ENCODE data around the gene DAGLA. TPM values are rescaled to one million over a fixed set of nuclear protein-coding genes. Genes with fewer than 3 reads are reported as not detected.

DAGLA gene
- polyA plus RNA-seq, 1 experiment = 2.5 TPM

DNA sequence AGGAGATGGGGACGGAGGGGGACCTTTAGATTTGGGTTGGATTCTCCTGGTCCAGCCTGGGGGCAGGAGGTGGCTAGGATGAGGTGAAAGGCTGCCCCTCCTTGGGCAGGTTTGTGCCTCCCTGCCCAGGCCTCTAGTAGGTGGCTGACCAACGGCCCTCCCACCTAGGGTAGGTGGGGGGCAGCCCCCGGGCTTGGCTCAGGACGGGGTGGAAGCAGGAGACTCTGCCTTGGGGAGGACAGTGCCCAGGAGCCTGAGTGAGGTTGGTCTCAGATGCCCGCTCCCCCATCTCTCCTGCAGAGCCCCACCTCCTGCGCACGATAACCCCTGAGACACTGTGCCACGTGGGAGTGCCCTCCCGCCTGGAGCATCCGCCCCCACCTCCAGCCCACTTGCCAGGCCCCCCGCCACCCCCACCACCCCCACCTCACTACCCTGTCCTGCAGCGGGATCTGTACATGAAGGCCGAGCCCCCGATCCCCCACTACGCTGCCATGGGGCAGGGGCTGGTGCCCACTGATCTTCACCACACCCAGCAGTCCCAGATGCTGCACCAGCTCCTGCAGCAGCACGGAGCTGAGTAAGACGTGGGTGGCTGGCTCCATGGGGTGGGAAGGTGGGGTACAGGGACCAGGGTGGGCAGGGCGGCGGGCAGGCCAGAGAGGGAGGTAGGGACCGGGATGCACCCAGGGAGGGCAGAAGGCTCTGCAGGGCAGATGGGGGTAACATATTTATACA is 89.9 kb downstream of the DAGLA start:
- no peaks in the 10 kb centered on the region for H3K27me3 ChIP-seq (ENCODE audit: control insufficient read depth, insufficient read depth, low read length)
- POLR2A ChIA-PET = no interaction called here
- CTCF ChIA-PET = interaction anchor here (0.7 to 1.9 kb wide), 3 partner anchors 15 to 23 kb away, joined by 3 to 7 read pairs (median 5); no protein-coding TSS in a partner anchor
- H3K36me3 ChIP-seq (ENCODE audit: control insufficient read depth, insufficient read depth, low read length) = no peaks in the 10 kb centered on the region
- TF ChIP-seq, protein P1, sequence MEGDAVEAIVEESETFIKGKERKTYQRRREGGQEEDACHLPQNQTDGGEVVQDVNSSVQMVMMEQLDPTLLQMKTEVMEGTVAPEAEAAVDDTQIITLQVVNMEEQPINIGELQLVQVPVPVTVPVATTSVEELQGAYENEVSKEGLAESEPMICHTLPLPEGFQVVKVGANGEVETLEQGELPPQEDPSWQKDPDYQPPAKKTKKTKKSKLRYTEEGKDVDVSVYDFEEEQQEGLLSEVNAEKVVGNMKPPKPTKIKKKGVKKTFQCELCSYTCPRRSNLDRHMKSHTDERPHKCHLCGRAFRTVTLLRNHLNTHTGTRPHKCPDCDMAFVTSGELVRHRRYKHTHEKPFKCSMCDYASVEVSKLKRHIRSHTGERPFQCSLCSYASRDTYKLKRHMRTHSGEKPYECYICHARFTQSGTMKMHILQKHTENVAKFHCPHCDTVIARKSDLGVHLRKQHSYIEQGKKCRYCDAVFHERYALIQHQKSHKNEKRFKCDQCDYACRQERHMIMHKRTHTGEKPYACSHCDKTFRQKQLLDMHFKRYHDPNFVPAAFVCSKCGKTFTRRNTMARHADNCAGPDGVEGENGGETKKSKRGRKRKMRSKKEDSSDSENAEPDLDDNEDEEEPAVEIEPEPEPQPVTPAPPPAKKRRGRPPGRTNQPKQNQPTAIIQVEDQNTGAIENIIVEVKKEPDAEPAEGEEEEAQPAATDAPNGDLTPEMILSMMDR (IDR thresholded peaks at IDR 0.05; ENCODE audit: insufficient read depth, low read depth, low read length) = no peak
- no peak overlapping the region for H3K4me3 ChIP-seq (ENCODE audit: low read depth, low read length)
- DNase-seq (ENCODE audit: low read depth) = no peak

DNA sequence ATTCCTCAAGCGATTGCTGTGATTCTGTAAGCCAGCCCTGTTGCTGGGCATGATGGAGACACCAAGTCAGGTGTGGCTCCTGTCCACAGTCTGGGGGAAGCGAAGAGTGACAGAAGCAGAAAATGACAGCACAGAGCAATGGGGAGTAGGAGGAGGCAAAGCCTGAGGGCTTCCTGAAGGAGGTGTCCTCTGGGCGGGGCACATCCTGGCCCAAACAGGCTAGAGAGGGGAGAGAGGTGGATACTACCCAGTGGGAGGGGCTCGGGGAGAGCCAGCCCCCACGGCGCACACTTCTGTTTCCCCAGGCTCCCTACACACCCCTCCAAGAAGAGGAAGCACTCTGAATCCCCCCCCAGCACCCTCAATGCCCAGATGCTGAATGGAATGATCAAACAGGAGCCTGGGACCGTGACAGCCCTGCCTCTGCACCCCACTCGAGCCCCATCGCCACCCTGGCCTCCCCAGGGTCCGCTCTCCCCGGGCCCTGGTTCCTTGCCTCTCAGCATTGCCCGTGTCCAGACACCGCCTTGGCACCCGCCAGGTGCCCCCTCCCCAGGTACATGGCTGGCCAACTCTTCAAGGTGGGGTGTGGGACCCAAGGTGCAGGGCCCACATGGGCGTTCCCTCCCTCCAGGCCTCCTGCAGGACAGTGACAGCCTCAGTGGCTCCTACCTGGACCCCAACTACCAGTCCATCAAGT is 91.2 kb downstream of the DAGLA start:
- POLR2A ChIA-PET = no interaction called here
- TF ChIP-seq, protein P1 (IDR thresholded peaks at IDR 0.05; ENCODE audit: insufficient read depth, low read depth, low read length) = no peak
- Histone ChIP-seq H3K36me3 (ENCODE audit: control insufficient read depth, insufficient read depth, low read length) (no peaks in the 10 kb centered on the region), H3K27me3 (ENCODE audit: control insufficient read depth, insufficient read depth, low read length) (no peaks in the 10 kb centered on the region), H3K4me3 (ENCODE audit: low read depth, low read length) (no peak overlapping the region)
- DNase-seq (ENCODE audit: low read depth) = no peak
- CTCF ChIA-PET = interaction anchor here (0.6 to 1.0 kb wide), 2 partner anchors 17 to 38 kb away, joined by 3 read pairs; no protein-coding TSS in a partner anchor

DNA sequence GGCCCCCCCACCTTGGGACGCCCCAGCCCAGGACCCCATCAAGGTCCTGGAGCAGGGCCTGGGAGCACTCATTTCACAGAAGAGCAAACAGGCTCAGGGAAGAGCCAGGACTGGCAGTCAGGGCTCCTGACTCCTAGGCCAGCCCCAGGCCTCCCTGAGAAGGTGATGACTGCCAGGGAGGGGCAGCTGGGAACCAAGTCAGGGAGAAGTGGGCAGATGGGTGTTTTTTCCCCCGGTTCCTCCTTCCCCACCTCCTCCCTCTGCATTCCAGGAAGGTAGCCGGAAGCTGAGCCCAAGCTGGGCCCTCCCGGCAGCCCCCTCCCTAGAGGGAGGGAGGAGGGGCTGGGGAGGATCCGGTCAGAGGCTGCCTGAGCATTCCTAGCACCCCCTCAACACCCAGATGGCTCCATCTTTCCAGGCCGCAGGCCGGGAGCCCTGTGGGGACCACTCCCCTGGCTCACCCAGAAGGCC is 91.8 kb downstream of the DAGLA start:
- no peaks in the 10 kb centered on the region for H3K27me3 ChIP-seq (ENCODE audit: control insufficient read depth, insufficient read depth, low read length)
- ChIA-PET CTCF (interaction anchor here (0.6 kb wide), 1 partner anchor 39 kb away, joined by 3 read pairs; no protein-coding TSS in a partner anchor), POLR2A (no interaction called here)
- TF ChIP-seq, protein P1 (IDR thresholded peaks at IDR 0.05; ENCODE audit: insufficient read depth, low read depth, low read length) = no peak
- H3K4me3 ChIP-seq (ENCODE audit: low read depth, low read length) = no peak overlapping the region
- no peaks in the 10 kb centered on the region for H3K36me3 ChIP-seq (ENCODE audit: control insufficient read depth, insufficient read depth, low read length)
- DNase-seq (ENCODE audit: low read depth) = no peak

DNA sequence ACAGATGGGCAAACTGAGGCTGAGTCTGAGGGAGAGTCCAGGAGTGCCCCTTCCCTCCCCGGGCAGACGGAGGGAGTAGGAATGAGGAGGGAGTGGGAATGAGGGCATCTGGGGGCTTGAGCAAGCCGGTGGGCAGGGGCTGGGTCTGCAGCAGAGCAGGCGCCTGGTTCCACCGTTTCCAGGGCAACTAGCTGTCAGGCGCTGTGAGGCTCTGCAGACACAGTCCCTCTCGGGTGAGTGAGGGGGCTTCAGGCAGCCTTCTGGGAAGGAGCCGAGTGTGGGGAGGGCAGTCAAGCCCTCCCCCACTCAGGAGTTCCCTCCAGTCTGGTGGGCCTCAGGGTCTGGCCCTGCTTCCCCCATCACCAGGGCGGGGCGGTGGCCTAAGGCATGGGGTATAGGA is 93.2 kb downstream of the DAGLA start:
- POLR2A ChIA-PET = no interaction called here
- TF ChIP-seq, protein P1 (IDR thresholded peaks at IDR 0.05; ENCODE audit: insufficient read depth, low read depth, low read length) = no peak
- DNase-seq (ENCODE audit: low read depth) = no peak
- no peak overlapping the region for H3K4me3 ChIP-seq (ENCODE audit: low read depth, low read length)
- CTCF ChIA-PET = interaction anchor here (5.0 kb wide), 1 partner anchor 27 kb away, joined by 25 read pairs; no protein-coding TSS in a partner anchor
- no peaks in the 10 kb centered on the region for H3K27me3 ChIP-seq (ENCODE audit: control insufficient read depth, insufficient read depth, low read length)
- H3K36me3 ChIP-seq (ENCODE audit: control insufficient read depth, insufficient read depth, low read length) = no peaks in the 10 kb centered on the region

DNA sequence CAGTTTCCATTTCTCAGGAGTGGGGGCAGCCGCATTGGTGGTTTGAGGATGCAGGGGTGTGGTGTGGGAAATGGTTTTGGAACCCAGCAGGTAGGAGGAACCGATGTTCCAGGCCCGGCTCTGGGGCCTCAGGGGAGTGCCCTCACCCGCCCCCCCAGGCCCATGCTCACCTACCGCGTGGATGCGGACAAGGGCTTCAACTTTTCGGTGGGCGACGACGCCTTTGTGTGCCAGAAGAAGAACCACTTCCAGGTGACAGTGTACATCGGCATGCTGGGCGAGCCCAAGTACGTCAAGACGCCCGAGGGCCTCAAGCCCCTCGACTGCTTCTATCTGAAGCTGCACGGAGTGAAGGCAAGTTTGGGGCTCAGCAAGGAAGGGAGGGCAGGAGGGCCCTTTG is 93.6 kb downstream of the DAGLA start:
- ChIA-PET POLR2A (no interaction called here), CTCF (interaction anchor here (1.4 to 5.0 kb wide), 2 partner anchors 25 to 27 kb away, joined by 4 to 25 read pairs; no protein-coding TSS in a partner anchor)
- no peaks in the 10 kb centered on the region for H3K36me3 ChIP-seq (ENCODE audit: control insufficient read depth, insufficient read depth, low read length)
- no peak overlapping the region for H3K4me3 ChIP-seq (ENCODE audit: low read depth, low read length)
- TF ChIP-seq, protein P1 (IDR thresholded peaks at IDR 0.05; ENCODE audit: insufficient read depth, low read depth, low read length) = no peak
- no peak for DNase-seq (ENCODE audit: low read depth)
- H3K27me3 ChIP-seq (ENCODE audit: control insufficient read depth, insufficient read depth, low read length) = no peaks in the 10 kb centered on the region

Data from BJ (cell line).